Lung (tissue), 12 donors: ENCODE results near the gene SLC34A1. TPM values are rescaled to one million over a fixed set of nuclear protein-coding genes. Genes with fewer than 3 reads are reported as not detected.
A peak's percentile ranks its signal among the peaks of the same experiment; 100 is the strongest.

Source experiments
- ATAC-seq: fragments of 200-7000 bp; cut with Tn5 transposase; one replicate; pipeline ENCODE4 v1.9.1; 2020; ENCODE audit warnings: moderate number of reproducible peaks; ENCODE audit not compliant: insufficient read depth, low FRiP score
- DNase-seq, 3 donors: peaks; one replicate each; pipeline ENCODE4 v3.0.0-alpha.2; 2013 to 2017
- H3K27ac ChIP-seq, 2 donors: one replicate each; pipeline ENCODE4 v1.5.1; 2013; ENCODE audit warnings: mild to moderate bottlenecking in 2 of 2, moderate library complexity in 2 of 2, control low read depth in 1 of 2, inconsistent platforms in 1 of 2, low read depth in 1 of 2, low read length in 1 of 2
- H3K27me3 ChIP-seq, 3 donors: one replicate each; pipeline ENCODE4 v1.5.1; 2013; ENCODE audit warnings: low read length in 2 of 3; ENCODE audit not compliant: control insufficient read depth in 3 of 3, insufficient read depth in 3 of 3
- H3K36me3 ChIP-seq, 4 donors: one replicate each; pipeline ENCODE4 v1.5.1; 2013; ENCODE audit warnings: low read length in 4 of 4, mild to moderate bottlenecking in 1 of 4, moderate library complexity in 1 of 4; ENCODE audit not compliant: control insufficient read depth in 4 of 4, insufficient read depth in 4 of 4
- H3K4me1 ChIP-seq, 5 donors: one replicate each; pipeline ENCODE4 v1.5.1; 2013; ENCODE audit warnings: low read length in 5 of 5, mild to moderate bottlenecking in 2 of 5, moderate library complexity in 1 of 5; ENCODE audit not compliant: control insufficient read depth in 5 of 5, insufficient read depth in 5 of 5
- H3K4me3 ChIP-seq: one replicate; pipeline ENCODE4 v1.5.1; 2013; ENCODE audit warnings: mild to moderate bottlenecking, control low read depth, moderate library complexity
- H3K9ac ChIP-seq, 2 donors: one replicate each; pipeline ENCODE4 v1.5.1; 2013; ENCODE audit warnings: low read length in 2 of 2, control low read depth in 1 of 2; ENCODE audit not compliant: insufficient read depth in 1 of 2
- H3K9me3 ChIP-seq, 4 donors: one replicate each; pipeline ENCODE4 v1.5.1; 2013; ENCODE audit warnings: low read length in 3 of 4, mild to moderate bottlenecking in 1 of 4, moderate library complexity in 1 of 4; ENCODE audit not compliant: control insufficient read depth in 4 of 4, insufficient read depth in 3 of 4
- CTCF ChIP-seq: IDR thresholded peaks from 2 replicates; pipeline ENCODE4 v1.5.1; 2012; ENCODE audit warnings: mild to moderate bottlenecking; ENCODE audit errors: control extremely low read depth, extremely low read depth
- WGBS, 2 donors: extraction: QIAGEN DNeasy Blood & Tissue Kit; methylation state at CpG; one replicate each; pipeline ENCODE4 v1.1.7; 2013; 5-methylcytosine and 5-hydroxymethylcytosine counted together
- polyA plus RNA-seq, 2 donors: library from polyadenylated mRNA; stranded (reverse); fragments of 200-250 nt; gene quantifications; one replicate each; pipeline ENCODE4 v1.2.1, GENCODE V29; 2013
- total RNA-seq, 2 donors: library from RNA; depleted of rRNA in 1 of 2; stranded (reverse); fragments of >200 nt in 1 of 2; gene quantifications; one replicate each; pipeline ENCODE4 v1.2.1, GENCODE V29; 2014 to 2021
- donor health status: control.
- donor health status: control.
- donor health status: Bipolar disorder and iron deficiency.
- donor health status: healthy.
- donor health status: DM: yes; HTN: yes; CAD: no.

Gene SLC34A1
- total and polyA plus RNA-seq, 4 donors, result 0.02 TPM; not detected in 3

- Histone ChIP-seq H3K36me3 (no peaks in the 10 kb centered on the region), H3K4me3 (no peak overlapping the region), H3K9ac (no peak overlapping the region), H3K4me1 (peaks cover 0 to 6% (median 0%) of the 10 kb centered on the region in 5 donors), H3K9me3 (no peaks in the 10 kb centered on the region), H3K27ac (no peak overlapping the region), H3K27me3 (peaks cover 0 to 5% (median 2%) of the 10 kb centered on the region in 3 donors)
- peak; percentile 97 for TF ChIP-seq CTCF
- ATAC-seq (peak; percentile 78), DNase-seq (peak; percentile 91 to 92 (median 91))
- WGBS, 2 donors, result 24 to 27% methylated on average over 13 of the region's 13 CpGs
Observed at GRCh38 chr5:177390363-177391300, 6.4 kb downstream of the SLC34A1 start.

- H3K27me3 ChIP-seq, result peaks cover 3 to 10% (median 10%) of the 10 kb centered on the region in 3 donors
- no peak overlapping the region for H3K4me3 ChIP-seq
- no peaks in the 10 kb centered on the region for H3K36me3 ChIP-seq
- peaks cover 0 to 6% (median 0%) of the 10 kb centered on the region in 5 donors for H3K4me1 ChIP-seq
- H3K9ac ChIP-seq, result no peak overlapping the region
- DNase-seq, result no peak
- WGBS, 2 donors, result 36 to 64% methylated on average over 5 of the region's 5 CpGs
- H3K9me3 ChIP-seq, result no peaks in the 10 kb centered on the region
- no peak for TF ChIP-seq CTCF
- no peak for ATAC-seq
- no peak overlapping the region for H3K27ac ChIP-seq
Observed at GRCh38 chr5:177392765-177393164, 8.5 kb downstream of the SLC34A1 start.

- no peak overlapping the region for H3K4me3 ChIP-seq
- peaks cover 3 to 12% (median 10%) of the 10 kb centered on the region in 3 donors for H3K27me3 ChIP-seq
- H3K27ac ChIP-seq, result no peak overlapping the region
- no peak for ATAC-seq
- WGBS, 2 donors, result 42 to 79% methylated on average over 1 of the region's 1 CpG
- no peak for DNase-seq
- H3K9ac ChIP-seq, result no peak overlapping the region
- no peaks in the 10 kb centered on the region for H3K36me3 ChIP-seq
- H3K9me3 ChIP-seq, result no peaks in the 10 kb centered on the region
- no peak for TF ChIP-seq CTCF
- H3K4me1 ChIP-seq, result peaks cover 0 to 6% (median 0%) of the 10 kb centered on the region in 5 donors
Observed at GRCh38 chr5:177393206-177393765, 9.1 kb downstream of the SLC34A1 start.
